Measurements from ENCODE around the gene CD1D. TPM values are rescaled to one million over a fixed set of nuclear protein-coding genes. Genes with fewer than 3 reads are reported as not detected.

Gene CD1D
- total and polyA plus RNA-seq, 3 experiments from 2014 or later, result not detected

DNA sequence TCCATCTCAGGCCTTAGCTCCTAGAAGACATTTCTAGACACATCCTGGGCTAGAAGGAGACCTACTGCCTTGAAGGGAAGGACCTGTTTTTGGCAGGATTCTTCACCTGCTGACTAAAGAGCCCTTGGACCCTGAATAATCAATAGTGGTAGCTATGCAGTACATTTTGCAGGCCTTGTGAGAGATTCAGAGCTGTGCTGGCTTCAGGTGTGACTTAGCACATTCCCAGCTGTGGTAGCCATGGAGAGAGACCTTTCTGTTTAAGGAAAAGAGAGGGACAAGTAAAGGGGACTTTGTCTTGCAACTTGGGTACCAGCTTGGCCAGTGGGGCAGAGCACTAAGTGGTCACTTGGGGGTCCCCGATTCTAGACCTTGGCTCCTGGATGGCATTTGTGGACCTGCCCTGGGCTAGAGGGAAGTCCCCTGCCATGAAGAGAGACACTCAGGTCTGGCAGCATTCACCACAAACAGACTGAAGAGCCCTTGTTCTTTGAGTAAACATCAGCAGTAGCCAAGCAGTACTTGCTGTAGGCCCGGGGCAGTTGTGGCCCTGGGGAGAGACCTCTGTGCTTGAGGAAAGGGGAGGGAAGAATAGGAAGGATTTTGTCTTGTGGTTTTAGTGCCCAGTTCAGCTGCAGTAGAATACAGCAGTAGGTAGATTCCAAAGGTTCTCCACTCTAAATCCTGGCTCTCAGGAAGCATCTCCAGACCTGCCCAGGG, 47.4 kb downstream of the CD1D start:
- Mint-ChIP-seq H3K9me3 (peaks cover 6 to 21% (median 16%) of the 10 kb centered on the region in 5 donors), H3K4me3 (no peak overlapping the region), H3K4me1 (no peaks in the 10 kb centered on the region), H3K27ac (no peak overlapping the region), H3K36me3 (peaks cover 0 to 19% (median 2%) of the 10 kb centered on the region in 3 donors), H3K27me3 (peaks cover 23 to 69% of the 10 kb centered on the region in 2 donors)
- Histone ChIP-seq H3K4me3 (ENCODE audit: low read length) (no peak overlapping the region), H3K9me3 (ENCODE audit: low read length) (no peaks in the 10 kb centered on the region), H3K27ac (ENCODE audit: low read depth, low read length) (no peak overlapping the region), H3K36me3 (ENCODE audit: insufficient read depth, low read length) (no peaks in the 10 kb centered on the region), H3K27me3 (ENCODE audit: insufficient read depth, low read length, poor library complexity, severe bottlenecking) (no peaks in the 10 kb centered on the region), H3K4me1 (ENCODE audit: insufficient read depth, low read length) (no peaks in the 10 kb centered on the region)
- ChIA-PET POLR2A (no interaction called here), CTCF (no interaction called here)
- no peak for DNase-seq

Other genes starting within 250 kb of the CD1D start
- gene KIRREL1, start 187.2 kb upstream of the CD1D start, total RNA-seq, result under 1 TPM in 1 of 2 experiments, not detected in 1; 0.04 TPM
- gene KIRREL1, start 187.2 kb upstream of the CD1D start, polyA plus RNA-seq, result not detected
- gene CD1A, start 73.5 kb downstream of the CD1D start, total RNA-seq, result under 1 TPM; 0.09 to 0.13 TPM
- not detected for gene CD1A, start 73.5 kb downstream of the CD1D start, polyA plus RNA-seq
- gene CD1C, start 109.0 kb downstream of the CD1D start, total RNA-seq, result under 1 TPM; 0.31 to 0.37 TPM
- not detected for gene CD1C, start 109.0 kb downstream of the CD1D start, polyA plus RNA-seq
- gene CD1B, start 150.6 kb downstream of the CD1D start, total RNA-seq, result not detected
- not detected for gene CD1B, start 150.6 kb downstream of the CD1D start, polyA plus RNA-seq
- not detected for gene CD1E, start 173.0 kb downstream of the CD1D start, total RNA-seq
- not detected for gene CD1E, start 173.0 kb downstream of the CD1D start, polyA plus RNA-seq
- gene OR10T2, start 218.6 kb downstream of the CD1D start, total RNA-seq, result not detected
- gene OR10T2, start 218.6 kb downstream of the CD1D start, polyA plus RNA-seq, result not detected
- gene OR10K2, start 245.3 kb downstream of the CD1D start, total RNA-seq, result not detected
- gene OR10K2, start 245.3 kb downstream of the CD1D start, polyA plus RNA-seq, result not detected

Measured in CD8-positive, alpha-beta memory T cell (primary cell).